ENCODE results near the gene NR2F2. TPM values are rescaled to one million over a fixed set of nuclear protein-coding genes. Genes with fewer than 3 reads are reported as not detected.

The NR2F2 gene
- total and polyA plus RNA-seq, 2 donors (not counting 1 experiment from before 2014, with no cell fraction given): not detected

DNA sequence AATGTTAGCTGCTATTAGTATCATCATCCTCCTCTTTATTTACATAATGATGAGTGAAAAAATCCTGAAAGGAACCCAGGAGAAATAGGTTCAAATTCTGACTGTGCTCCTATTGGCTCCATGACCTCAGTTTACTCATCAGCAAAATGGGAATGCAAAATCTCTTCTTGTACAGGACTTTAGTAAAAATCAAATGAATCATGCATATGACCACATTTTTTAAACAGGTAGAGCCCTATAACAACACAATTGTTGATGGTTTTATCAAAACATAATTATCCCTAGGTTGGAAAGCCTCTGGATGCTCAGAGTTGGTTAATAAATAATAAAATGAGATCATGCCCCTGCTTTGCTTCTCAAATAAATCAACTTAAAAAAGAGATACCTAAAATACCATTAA, 16.0 kb upstream of the NR2F2 start:
- Mint-ChIP-seq H3K27ac (no peak overlapping the region), H3K4me1 (no peaks in the 10 kb centered on the region), H3K4me3 (no peak overlapping the region), H3K9me3 (ENCODE audit: insufficient read depth) (no peaks in the 10 kb centered on the region), H3K27me3 (peaks cover 13% of the 10 kb centered on the region)
- Histone ChIP-seq H3K79me2 (ENCODE audit: control insufficient read depth, insufficient read depth, low read length) (no peaks in the 10 kb centered on the region), H2AFZ (ENCODE audit: insufficient read depth, low read depth, low read length, poor library complexity, severe bottlenecking) (no peak overlapping the region), H3K9me3 (ENCODE audit: control extremely low read depth in 1 of 3, control insufficient read depth in 2 of 3, insufficient read depth in 1 of 3, low read length in 2 of 3) (no peaks in the 10 kb centered on the region), H3K27me3 (replicated peaks in 1 of 4; ENCODE audit: control extremely low read depth in 1 of 4, control insufficient read depth in 3 of 4, insufficient read depth in 4 of 4, low read length in 3 of 4) (peaks cover 0 to 8% (median 0%) of the 10 kb centered on the region in 4 experiments), H3K4me2 (replicated peaks; ENCODE audit: low read depth, low read length, poor library complexity, severe bottlenecking) (no peak overlapping the region), H4K20me1 (ENCODE audit: control insufficient read depth, insufficient read depth, low read length, poor library complexity, severe bottlenecking) (no peaks in the 10 kb centered on the region), H3K4me1 (ENCODE audit: control insufficient read depth in 2 of 2, insufficient read depth in 2 of 2, low read length in 2 of 2) (no peaks in the 10 kb centered on the region), H3K4me3 (ENCODE audit: control extremely low read depth in 1 of 5, extremely low read depth in 1 of 5, insufficient read depth in 1 of 5, low read depth in 2 of 5, low read length in 4 of 5) (no peak overlapping the region), H3K9ac (ENCODE audit: low read length) (no peak overlapping the region), H3K36me3 (replicated peaks in 1 of 2; ENCODE audit: control extremely low read depth in 1 of 2, control insufficient read depth in 1 of 2, extremely low read depth in 1 of 2, insufficient read depth in 2 of 2, low read length in 1 of 2) (no peaks in the 10 kb centered on the region), H3K27ac (ENCODE audit: low read length in 2 of 2) (no peak overlapping the region)
- no peak for DNase-seq
- no peak for TF ChIP-seq EZH2 (IDR thresholded peaks at IDR 0.05; ENCODE audit: borderline replicate concordance, insufficient read depth, low read depth, low read length, poor library complexity, severe bottlenecking)
- no peak for TF ChIP-seq CTCF (IDR thresholded peaks at IDR 0.05)
- ChIA-PET POLR2A (no interaction called here), CTCF (no interaction called here)
- intact Hi-C loops (cut with micrococcal nuclease): no loop called here
- ATAC-seq (ENCODE audit: low read depth): no peak

DNA sequence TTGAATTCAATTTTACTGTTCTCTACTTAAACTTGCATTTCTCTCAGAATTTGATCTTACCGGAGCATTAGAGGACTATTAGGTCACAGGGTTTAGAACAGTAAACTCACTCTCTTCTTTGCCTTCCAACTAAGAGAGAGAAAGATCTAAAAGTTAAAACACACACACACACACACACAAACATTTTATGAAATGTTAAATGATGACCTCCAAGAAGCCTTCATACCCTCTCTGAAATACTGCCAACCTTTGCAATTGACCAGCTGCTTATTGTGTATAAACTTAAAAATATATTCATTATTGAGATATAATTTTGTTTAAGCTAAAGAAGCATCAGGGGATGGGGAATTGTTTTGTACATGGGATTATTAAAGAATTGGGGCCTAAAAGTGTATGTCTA, 15.5 kb upstream of the NR2F2 start:
- Histone ChIP-seq H3K9me3 (ENCODE audit: control extremely low read depth in 1 of 3, control insufficient read depth in 2 of 3, insufficient read depth in 1 of 3, low read length in 2 of 3) (no peaks in the 10 kb centered on the region), H3K27ac (ENCODE audit: low read length in 2 of 2) (no peak overlapping the region), H3K27me3 (replicated peaks in 1 of 4; ENCODE audit: control extremely low read depth in 1 of 4, control insufficient read depth in 3 of 4, insufficient read depth in 4 of 4, low read length in 3 of 4) (peaks cover 0 to 10% (median 2%) of the 10 kb centered on the region in 4 experiments), H4K20me1 (ENCODE audit: control insufficient read depth, insufficient read depth, low read length, poor library complexity, severe bottlenecking) (no peaks in the 10 kb centered on the region), H3K4me2 (replicated peaks; ENCODE audit: low read depth, low read length, poor library complexity, severe bottlenecking) (no peak overlapping the region), H3K79me2 (ENCODE audit: control insufficient read depth, insufficient read depth, low read length) (no peaks in the 10 kb centered on the region), H2AFZ (ENCODE audit: insufficient read depth, low read depth, low read length, poor library complexity, severe bottlenecking) (no peak overlapping the region), H3K4me1 (ENCODE audit: control insufficient read depth in 2 of 2, insufficient read depth in 2 of 2, low read length in 2 of 2) (no peaks in the 10 kb centered on the region), H3K4me3 (ENCODE audit: control extremely low read depth in 1 of 5, extremely low read depth in 1 of 5, insufficient read depth in 1 of 5, low read depth in 2 of 5, low read length in 4 of 5) (no peak overlapping the region), H3K36me3 (replicated peaks in 1 of 2; ENCODE audit: control extremely low read depth in 1 of 2, control insufficient read depth in 1 of 2, extremely low read depth in 1 of 2, insufficient read depth in 2 of 2, low read length in 1 of 2) (no peaks in the 10 kb centered on the region), H3K9ac (ENCODE audit: low read length) (no peak overlapping the region)
- intact Hi-C loops (cut with micrococcal nuclease): no loop called here
- DNase-seq: no peak
- no peaks in the 10 kb centered on the region for H3K4me1 Mint-ChIP-seq
- H3K4me3 Mint-ChIP-seq: no peak overlapping the region
- H3K27ac Mint-ChIP-seq: no peak overlapping the region
- no CpG with 5 or more reads among the region's 1 CpG for WGBS (ENCODE audit: insufficient coverage)
- CTCF ChIA-PET: no interaction called here
- TF ChIP-seq CTCF (IDR thresholded peaks at IDR 0.05) (no peak), EZH2 (IDR thresholded peaks at IDR 0.05; ENCODE audit: borderline replicate concordance, insufficient read depth, low read depth, low read length, poor library complexity, severe bottlenecking) (no peak)
- no peak for ATAC-seq (ENCODE audit: low read depth)
- no peaks in the 10 kb centered on the region for H3K9me3 Mint-ChIP-seq (ENCODE audit: insufficient read depth)
- H3K27me3 Mint-ChIP-seq: peaks cover 17% of the 10 kb centered on the region
- POLR2A ChIA-PET: no interaction called here
